Gastroesophageal sphincter (tissue), 4 donors: ENCODE data around the gene TEX2. TPM values are rescaled to one million over a fixed set of nuclear protein-coding genes. Genes with fewer than 3 reads are reported as not detected.

Source experiments
- ATAC-seq: fragments of 150-250 bp; one replicate; pipeline ENCODE4 v1.9.1; 2016; ENCODE audit warnings: mild to moderate bottlenecking, moderate library complexity
- H3K27ac ChIP-seq, 4 donors: fragments of 200-600 bp; sonication (generic) in 3 of 4; 1 replicate in 3 of 4; 2 replicates in 1 of 4; pipeline ENCODE4 v1.5.1; 2016 to 2019
- H3K27me3 ChIP-seq: fragments of 200-600 bp; sonication (generic); one replicate; pipeline ENCODE4 v1.5.1; 2019
- H3K36me3 ChIP-seq, 2 donors: fragments of 200-600 bp; sonication (generic); one replicate each; pipeline ENCODE4 v1.5.1; 2019; ENCODE audit warnings: control low read depth in 1 of 2
- H3K4me1 ChIP-seq, 3 donors: fragments of 200-600 bp; sonication (generic); 1 replicate in 2 of 3; 2 replicates in 1 of 3; pipeline ENCODE4 v1.5.1; 2016 to 2019; ENCODE audit warnings: control low read depth in 2 of 3
- H3K4me3 ChIP-seq, 2 donors: fragments of 200-600 bp; sonication (generic); one replicate each; pipeline ENCODE4 v1.5.1; 2019; ENCODE audit warnings: mild to moderate bottlenecking in 1 of 2, moderate library complexity in 1 of 2
- H3K9me3 ChIP-seq, 3 donors: fragments of 200-600 bp; sonication (generic); one replicate each; pipeline ENCODE4 v1.5.1; 2017 to 2019; ENCODE audit warnings: control low read depth in 2 of 3
- EP300 ChIP-seq: sonication (generic); formaldehyde crosslinking; IDR thresholded peaks from one replicate; pipeline ENCODE4 v1.6.1; 2017; ENCODE audit warnings: antibody characterized with exemption, mild to moderate bottlenecking
- POLR2A ChIP-seq, 2 donors: fragments of 450-650 bp; IDR thresholded peaks; one replicate each; pipeline ENCODE4 v1.6.1; 2017; ENCODE audit warnings: antibody characterized with exemption in 2 of 2, mild to moderate bottlenecking in 2 of 2, moderate library complexity in 1 of 2
- POLR2AphosphoS5 ChIP-seq: sonication (generic); formaldehyde crosslinking; IDR thresholded peaks from one replicate; pipeline ENCODE4 v1.6.1; 2017; ENCODE audit warnings: antibody characterized with exemption
- WGBS, 2 donors: methylation state at CpG; one replicate each; pipeline ENCODE4 v1.1.5; 2018; ENCODE audit warnings: low coverage in 1 of 2; 5-methylcytosine and 5-hydroxymethylcytosine counted together
- total RNA-seq, 4 donors: library from RNA; depleted of rRNA; stranded (reverse); fragments of >200 nt; gene quantifications; one replicate each; pipeline ENCODE4 v1.1.0, GENCODE V29; 2016
- TF ChIP-seq, protein P1 (sequence below), 4 experiments: fragments of 200-600 bp in 2 of 4; fragments of 450-650 bp in 2 of 4; sonication (generic) in 1 of 4; IDR thresholded peaks; one replicate each; pipeline ENCODE4 v1.5.1; 2017 to 2019; ENCODE audit warnings: antibody characterized with exemption in 4 of 4, mild to moderate bottlenecking in 2 of 4, moderate library complexity in 2 of 4

Gene TEX2
- total RNA-seq, 4 donors from 2014 or later: 37.8 to 60.9 (median 47.0) TPM

GRCh38 chr17:64247836-64248235 lies 15.2 kb downstream of the TEX2 start:
- Histone ChIP-seq H3K27ac (no peak overlapping the region), H3K36me3 (no peaks in the 10 kb centered on the region), H3K27me3 (no peaks in the 10 kb centered on the region), H3K4me1 (peaks cover 0 to 15% (median 0%) of the 10 kb centered on the region in 3 donors), H3K9me3 (no peaks in the 10 kb centered on the region), H3K4me3 (no peak overlapping the region)
- no peak for TF ChIP-seq POLR2AphosphoS5
- no peak for TF ChIP-seq EP300
- TF ChIP-seq, protein P1, sequence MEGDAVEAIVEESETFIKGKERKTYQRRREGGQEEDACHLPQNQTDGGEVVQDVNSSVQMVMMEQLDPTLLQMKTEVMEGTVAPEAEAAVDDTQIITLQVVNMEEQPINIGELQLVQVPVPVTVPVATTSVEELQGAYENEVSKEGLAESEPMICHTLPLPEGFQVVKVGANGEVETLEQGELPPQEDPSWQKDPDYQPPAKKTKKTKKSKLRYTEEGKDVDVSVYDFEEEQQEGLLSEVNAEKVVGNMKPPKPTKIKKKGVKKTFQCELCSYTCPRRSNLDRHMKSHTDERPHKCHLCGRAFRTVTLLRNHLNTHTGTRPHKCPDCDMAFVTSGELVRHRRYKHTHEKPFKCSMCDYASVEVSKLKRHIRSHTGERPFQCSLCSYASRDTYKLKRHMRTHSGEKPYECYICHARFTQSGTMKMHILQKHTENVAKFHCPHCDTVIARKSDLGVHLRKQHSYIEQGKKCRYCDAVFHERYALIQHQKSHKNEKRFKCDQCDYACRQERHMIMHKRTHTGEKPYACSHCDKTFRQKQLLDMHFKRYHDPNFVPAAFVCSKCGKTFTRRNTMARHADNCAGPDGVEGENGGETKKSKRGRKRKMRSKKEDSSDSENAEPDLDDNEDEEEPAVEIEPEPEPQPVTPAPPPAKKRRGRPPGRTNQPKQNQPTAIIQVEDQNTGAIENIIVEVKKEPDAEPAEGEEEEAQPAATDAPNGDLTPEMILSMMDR (IDR thresholded peaks at IDR 0.05): no peak
- WGBS, 2 donors: 78% methylated on average over 1 of the region's 1 CpG; no CpG with 5 or more reads in 1 of the 2 donors
- ATAC-seq: no peak

GRCh38 chr17:64245218-64246145 lies 17.6 kb downstream of the TEX2 start:
- TF ChIP-seq POLR2AphosphoS5 (no peak), EP300 (no peak), POLR2A (IDR thresholded peaks at IDR 0.05) (no peak)
- TF ChIP-seq, protein P1 (IDR thresholded peaks at IDR 0.05): no peak
- no peaks in the 10 kb centered on the region for H3K9me3 ChIP-seq
- no peak for ATAC-seq
- H3K4me1 ChIP-seq: peaks cover 5 to 29% (median 9%) of the 10 kb centered on the region in 3 donors
- H3K27ac ChIP-seq: no peak overlapping the region
- WGBS, 2 donors: 88 to 90% methylated on average over 8 to 11 of the region's 11 CpGs
- H3K36me3 ChIP-seq: no peaks in the 10 kb centered on the region
- H3K4me3 ChIP-seq: no peak overlapping the region
- H3K27me3 ChIP-seq: no peaks in the 10 kb centered on the region

- TF ChIP-seq, protein P1 (IDR thresholded peaks at IDR 0.05): no peak
- TF ChIP-seq EP300 (no peak), POLR2A (IDR thresholded peaks at IDR 0.05) (no peak), POLR2AphosphoS5 (no peak)
- ATAC-seq: no peak
- H3K4me3 ChIP-seq: no peak overlapping the region
- H3K27me3 ChIP-seq: no peaks in the 10 kb centered on the region
- no peak overlapping the region for H3K27ac ChIP-seq
- H3K36me3 ChIP-seq: no peaks in the 10 kb centered on the region
- peaks cover 5 to 27% (median 16%) of the 10 kb centered on the region in 3 donors for H3K4me1 ChIP-seq
- 69 to 73% methylated on average over 3 to 5 of the region's 5 CpGs for WGBS, 2 donors
- H3K9me3 ChIP-seq: no peaks in the 10 kb centered on the region
Measured at GRCh38 chr17:64244165-64244564, 18.9 kb downstream of the TEX2 start.

- TF ChIP-seq, protein P1 (IDR thresholded peaks at IDR 0.05): no peak
- TF ChIP-seq EP300 (no peak), POLR2AphosphoS5 (no peak), POLR2A (IDR thresholded peaks at IDR 0.05) (no peak)
- Histone ChIP-seq H3K27ac (no peak overlapping the region), H3K4me1 (peaks cover 5 to 24% (median 16%) of the 10 kb centered on the region in 3 donors), H3K4me3 (no peak overlapping the region), H3K27me3 (no peaks in the 10 kb centered on the region), H3K9me3 (no peaks in the 10 kb centered on the region), H3K36me3 (no peaks in the 10 kb centered on the region)
- ATAC-seq: no peak
- WGBS, 2 donors: 92 to 94% methylated on average over 1 to 2 of the region's 2 CpGs
Measured at GRCh38 chr17:64243340-64243739, 19.7 kb downstream of the TEX2 start.

DNA sequence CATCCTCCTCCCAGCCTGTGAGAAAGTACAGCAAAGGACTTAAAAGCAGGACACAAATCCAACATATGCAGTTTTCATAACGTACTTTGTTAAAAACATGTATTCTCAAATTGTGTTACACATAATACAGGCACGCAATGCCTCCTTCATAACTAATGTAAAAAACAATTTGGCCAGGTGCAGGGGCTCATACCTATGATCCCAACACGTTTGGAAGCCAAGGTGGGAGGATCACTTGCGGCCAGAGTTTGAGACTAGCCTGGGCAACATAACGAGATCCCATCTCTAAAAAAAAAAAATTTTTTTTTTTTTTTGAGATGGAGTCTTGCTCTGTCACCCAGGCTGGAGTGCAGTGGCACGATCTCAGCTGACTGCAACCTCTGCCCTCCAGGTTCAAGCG lies 20.4 kb downstream of the TEX2 start:
- Histone ChIP-seq H3K27ac (no peak overlapping the region), H3K9me3 (no peaks in the 10 kb centered on the region), H3K4me1 (peaks cover 5 to 24% (median 16%) of the 10 kb centered on the region in 3 donors), H3K27me3 (no peaks in the 10 kb centered on the region), H3K36me3 (no peaks in the 10 kb centered on the region), H3K4me3 (no peak overlapping the region)
- ATAC-seq: no peak
- WGBS, 2 donors: 91 to 97% methylated on average over 5 to 6 of the region's 7 CpGs
- TF ChIP-seq EP300 (no peak), POLR2A (IDR thresholded peaks at IDR 0.05) (no peak), POLR2AphosphoS5 (no peak)
- TF ChIP-seq, protein P1 (IDR thresholded peaks at IDR 0.05): no peak
